Measurements from ENCODE around the gene MRPS22.

GRCh38 chr3:139380575-139380974 is 36.8 kb downstream of the MRPS22 start:
- TF ChIP-seq BHLHE40 (IDR thresholded peaks at IDR 0.05; ENCODE audit: borderline replicate concordance) (no peak), SUZ12 (IDR thresholded peaks at IDR 0.05) (no peak), SP1 (IDR thresholded peaks at IDR 0.05) (no peak)

Measured in HEK293T (cell line).